Measurements from ENCODE around the gene TM4SF4. TPM values are rescaled to one million over a fixed set of nuclear protein-coding genes. Genes with fewer than 3 reads are reported as not detected.

TM4SF4 gene
- total RNA-seq, 1 experiment from 2014 or later = not detected

DNA sequence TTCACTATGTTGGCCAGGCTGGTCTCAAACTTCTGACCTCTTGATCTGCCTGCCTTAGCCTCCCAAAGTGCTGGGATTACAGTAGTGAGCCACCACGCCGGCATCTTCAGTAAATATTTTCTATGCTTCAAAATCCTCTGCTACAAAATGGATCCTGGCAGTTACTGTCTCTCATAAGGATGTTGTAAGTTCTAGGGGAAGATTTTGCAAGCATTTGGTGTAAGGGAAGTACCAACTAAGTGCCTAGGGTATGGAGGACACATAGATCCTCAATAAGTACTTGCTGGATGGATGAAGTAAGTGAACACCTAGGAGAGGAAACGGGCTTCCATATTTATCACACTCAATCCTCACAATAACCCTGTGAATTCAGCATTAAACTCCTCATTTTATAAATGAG lies 6.6 kb downstream of the TM4SF4 start:
- DNase-seq (ENCODE audit: low read depth) = no peak

DNA sequence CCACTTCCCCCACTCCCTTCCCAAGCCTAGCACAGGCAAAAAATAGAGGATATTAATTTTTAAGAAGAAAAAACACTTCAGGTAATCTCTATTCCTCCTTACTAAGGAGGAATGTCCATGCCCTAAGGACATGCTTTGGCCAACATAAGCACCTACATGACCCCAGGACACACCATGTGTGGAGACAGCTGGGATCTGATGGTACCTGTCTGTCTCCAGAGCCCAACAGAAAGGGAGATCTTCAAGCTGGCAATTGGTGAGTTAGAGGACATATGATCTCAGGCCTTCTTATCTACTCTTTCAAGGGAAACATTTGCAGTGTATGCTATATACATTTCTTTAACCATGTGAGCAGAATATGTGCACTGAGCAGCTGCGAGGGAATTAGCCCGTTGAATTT lies 7.0 kb downstream of the TM4SF4 start:
- DNase-seq (ENCODE audit: low read depth) = no peak

DNA sequence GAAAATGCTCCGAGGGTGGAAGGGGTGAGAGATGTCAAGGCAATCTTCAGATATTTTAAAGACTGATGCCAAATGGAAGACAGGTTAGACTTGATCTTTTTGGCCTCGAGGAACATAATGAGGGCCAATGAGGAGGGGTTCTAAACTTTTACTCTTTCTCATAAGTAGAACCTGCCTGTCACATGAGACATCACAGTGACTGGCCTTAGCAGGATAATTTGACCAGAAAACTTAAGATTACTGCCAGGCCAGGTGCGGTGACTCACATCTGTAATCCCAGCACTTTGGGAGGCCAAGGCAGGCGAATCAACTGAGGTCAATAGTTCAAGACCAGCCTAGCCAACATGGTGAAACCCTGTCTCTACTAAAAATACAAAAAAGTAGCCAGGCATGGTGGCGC lies 12.2 kb downstream of the TM4SF4 start:
- peak; percentile 36 for DNase-seq (ENCODE audit: low read depth)

DNA sequence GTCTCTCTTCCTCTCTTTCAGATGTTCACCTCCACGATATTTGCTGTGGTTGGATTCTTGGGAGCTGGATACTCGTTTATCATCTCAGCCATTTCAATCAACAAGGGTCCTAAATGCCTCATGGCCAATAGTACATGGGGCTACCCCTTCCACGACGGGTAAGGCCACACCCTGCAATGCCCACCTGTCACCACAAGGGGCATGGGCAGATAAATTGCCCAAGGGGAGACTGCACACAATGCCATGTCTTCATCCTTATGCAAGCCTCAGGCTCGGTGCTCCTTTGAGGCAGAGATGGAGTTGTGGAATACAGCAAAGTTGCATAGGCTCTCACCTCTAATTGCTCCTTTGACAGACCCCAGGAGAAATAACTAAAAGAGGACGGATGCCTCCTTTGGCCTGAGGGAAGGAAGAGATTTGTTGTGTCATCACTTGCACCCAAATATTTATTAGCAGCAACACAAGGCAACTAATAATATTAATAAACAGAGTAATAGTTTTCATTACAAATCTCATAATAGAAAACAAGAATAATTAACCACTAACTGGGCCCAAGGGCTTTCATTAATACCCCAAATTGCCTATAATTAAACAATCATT lies 13.2 kb downstream of the TM4SF4 start:
- DNase-seq (ENCODE audit: low read depth) = peak; percentile 42

DNA sequence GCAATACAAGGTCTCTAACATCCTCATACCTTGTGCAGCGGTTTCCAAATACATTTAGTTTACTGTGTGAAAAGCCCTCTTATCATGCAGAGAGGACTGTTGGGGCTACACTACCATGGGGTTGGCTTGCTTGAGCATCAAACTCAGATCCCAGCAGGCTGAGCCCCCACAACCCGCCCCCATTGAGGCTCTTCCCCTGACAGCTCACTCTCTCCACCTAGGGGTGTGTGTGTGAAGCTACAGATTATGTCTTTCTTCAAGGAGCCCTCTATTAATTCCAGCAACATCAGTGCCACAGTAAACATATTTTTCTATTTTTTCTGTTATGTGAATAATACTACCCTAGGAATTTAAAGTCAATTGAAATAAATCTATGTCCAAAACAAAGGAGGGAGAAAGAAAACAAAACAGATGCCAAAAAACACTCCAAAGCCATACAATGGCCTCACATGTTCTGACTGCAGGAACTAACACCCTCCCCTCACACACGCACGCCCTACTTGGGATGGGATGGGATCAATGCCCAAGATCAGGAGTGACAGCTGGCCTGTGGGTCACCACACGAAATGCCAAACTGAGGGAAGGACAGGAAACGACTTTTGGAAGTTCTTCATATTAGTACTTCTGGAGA lies 14.7 kb downstream of the TM4SF4 start:
- no peak for DNase-seq (ENCODE audit: low read depth)

DNA sequence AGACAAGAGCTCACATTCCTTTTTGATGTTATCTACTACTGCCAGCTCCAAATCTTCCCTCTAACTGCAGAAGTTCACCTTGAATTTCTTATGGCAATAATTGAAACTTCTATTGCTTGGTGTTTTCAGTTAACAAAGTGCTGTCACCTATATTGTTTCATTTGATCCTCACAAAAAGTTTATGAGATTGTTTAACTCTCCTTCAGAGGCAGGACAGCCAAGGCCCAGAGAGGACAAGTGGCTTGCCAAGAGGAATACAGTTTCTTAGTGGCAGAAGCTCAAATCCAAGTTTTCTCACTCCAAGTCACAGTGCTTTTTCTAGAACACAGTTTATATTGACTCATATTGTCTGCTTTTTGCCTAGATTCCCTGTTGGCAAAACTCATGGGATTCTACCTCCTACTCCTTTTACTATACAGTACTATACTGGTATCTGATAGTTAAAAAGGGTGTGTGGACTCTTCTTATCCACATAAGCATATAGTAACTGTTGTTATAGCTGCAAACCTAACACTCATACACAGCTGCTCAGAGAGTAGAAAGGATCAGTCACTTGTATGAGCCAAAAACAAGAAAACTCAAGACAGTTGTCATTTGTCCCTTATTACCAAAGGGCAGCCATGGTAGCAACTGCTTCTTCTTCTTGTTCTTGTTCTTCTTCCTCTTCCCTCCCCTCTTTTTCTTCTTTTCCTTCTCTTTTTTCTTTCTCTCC lies 15.9 kb downstream of the TM4SF4 start:
- no peak for DNase-seq (ENCODE audit: low read depth)

DNA sequence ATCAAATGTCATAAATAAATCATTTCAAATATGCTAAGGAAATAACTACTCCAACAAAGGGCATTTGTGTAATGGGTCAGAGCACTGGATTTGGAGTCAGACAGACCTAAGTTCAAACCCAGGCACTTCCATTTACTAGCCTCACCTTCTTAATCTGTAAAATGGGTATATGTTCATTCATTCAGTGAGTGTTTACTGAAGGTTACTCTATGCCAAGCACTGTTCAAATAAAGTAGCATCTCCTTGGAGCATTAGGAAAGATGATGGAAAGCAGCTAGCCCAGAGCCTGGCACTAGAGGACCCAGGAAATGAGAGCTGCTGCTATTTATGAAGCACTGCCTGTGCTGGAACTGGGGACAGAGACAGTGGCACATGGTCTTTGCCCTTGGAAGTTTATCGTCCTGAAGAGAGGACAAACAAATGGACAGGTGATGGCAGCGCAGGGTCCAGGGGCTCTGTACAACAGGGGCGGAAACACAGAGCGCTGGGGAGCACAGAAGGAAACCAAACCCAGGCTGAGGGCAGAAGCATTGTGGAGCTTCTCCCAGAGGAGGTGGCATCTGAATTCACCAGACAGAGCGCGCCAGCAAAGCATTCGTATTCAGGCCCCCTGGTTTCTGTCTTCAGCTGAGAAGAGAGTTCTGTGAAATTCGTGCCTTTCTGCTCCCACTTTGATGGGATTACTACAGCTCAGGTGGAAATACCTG lies 19.0 kb downstream of the TM4SF4 start:
- DNase-seq (ENCODE audit: low read depth) = no peak

DNA sequence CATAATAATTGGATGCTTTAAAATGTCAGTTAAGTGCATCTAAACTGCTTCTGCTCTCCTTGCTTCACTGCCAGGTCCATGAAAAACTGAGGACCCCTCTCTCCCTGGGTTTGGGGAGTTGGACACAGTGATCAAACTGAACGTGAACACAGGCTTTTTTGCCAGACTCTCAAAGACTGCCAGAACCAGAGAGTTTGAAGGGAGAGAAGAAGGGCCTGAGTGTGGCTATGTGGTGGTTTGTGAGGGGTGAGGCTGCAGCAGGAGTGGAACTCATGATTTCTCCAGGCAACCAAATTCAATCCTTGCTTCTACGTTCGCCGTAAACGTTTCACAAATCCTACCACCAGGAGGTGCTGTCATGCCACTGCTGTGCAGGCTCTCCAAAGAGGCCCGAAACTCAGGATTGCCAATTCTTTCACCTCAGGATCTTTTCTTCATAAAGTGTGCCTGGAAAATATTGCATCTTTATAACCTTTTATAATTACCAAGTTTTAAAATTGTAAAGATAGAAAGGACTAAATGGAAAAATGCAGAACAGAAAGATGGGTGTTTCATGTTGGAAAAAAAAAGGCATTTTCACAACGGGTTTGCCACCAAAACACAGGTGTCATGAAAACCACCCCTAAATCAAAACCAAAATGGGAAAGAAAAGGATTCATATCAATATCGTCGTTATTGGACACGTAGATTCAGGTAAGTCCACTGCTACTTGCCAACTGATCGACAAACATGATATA lies 19.7 kb downstream of the TM4SF4 start:
- DNase-seq (ENCODE audit: low read depth) = peak; percentile 67

DNA sequence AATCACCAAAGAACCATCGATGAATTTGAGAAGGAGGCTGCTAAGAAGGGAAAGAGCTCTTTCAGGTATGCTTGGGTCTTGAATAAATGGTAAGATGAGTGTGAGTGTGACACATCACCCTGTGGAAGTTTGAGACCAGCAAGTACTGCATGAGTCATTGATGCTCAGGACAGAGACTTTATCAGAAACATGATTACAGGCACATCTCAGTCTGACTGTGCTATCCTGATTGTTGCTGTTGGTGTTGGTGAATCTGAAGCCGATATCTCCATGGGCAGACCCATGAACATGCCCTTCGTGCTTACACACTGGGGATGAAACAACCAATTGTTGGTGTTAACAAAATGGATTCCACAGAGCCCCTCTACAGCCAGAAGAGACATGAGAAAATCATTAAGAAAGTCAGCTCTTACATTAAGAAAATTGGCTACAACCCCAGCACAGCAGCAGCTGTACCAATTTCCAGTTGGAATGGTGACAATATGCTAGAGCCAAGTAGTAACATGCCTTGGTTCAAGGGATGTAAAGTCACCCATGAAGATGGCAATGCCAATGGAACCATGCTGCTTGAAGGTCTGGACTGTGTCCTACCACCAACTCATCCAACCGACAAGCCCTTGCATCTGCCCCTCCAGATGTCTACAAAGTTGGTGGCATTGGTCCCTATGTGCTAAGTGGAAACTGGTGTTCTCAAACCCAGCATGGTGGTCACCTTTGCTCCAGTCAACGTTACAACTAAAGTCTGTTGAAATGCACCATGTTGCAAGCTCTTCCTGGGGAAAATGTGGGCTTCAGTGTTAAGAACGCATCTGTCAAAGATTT lies 20.5 kb downstream of the TM4SF4 start:
- peak; percentile 85 for DNase-seq (ENCODE audit: low read depth)

DNA sequence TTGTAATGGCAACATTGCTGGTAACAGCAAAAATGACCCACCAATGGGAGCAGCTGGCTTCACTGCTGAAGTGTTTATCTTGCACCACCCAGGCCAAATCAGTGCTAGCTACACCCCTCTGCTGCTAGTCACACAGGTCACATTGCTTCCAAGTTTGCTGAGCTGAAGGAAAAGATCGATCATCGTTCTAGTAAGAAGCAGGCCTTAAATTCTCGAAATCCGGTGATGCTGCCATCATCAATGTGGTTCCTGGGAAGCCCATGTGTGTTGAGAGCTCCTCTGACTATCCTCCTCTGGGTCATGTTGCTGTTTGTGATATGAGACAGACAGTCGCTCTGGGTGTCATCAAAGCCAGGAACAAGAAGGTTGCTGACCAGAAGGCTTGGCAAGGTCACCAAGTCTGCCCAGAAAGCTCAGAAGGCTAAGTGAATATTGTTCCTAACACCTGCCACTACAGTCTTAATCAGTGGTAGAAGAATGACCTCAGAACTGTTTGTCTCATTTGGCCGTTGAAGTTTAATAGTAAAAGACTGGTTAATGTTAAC lies 21.2 kb downstream of the TM4SF4 start:
- no peak for DNase-seq (ENCODE audit: low read depth)

DNA sequence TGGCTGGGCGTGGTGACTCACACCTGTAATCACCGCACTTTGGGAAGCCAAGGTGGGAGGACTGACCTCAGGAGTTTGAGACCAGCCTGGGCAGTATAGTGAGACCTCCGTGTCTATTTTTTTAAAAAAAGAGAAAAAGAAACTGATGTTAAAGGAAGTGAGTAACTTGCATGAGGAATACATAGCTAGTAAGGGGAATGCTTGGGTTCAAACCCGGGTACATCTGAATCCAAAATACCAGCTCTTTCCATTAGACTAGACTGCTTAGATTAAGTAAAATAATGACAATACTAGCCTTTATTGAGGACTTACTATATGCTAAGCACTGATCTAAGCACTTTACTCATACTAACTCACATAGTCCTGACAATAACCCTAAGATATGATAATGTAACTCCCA lies 22.4 kb downstream of the TM4SF4 start:
- DNase-seq (ENCODE audit: low read depth) = no peak

DNA sequence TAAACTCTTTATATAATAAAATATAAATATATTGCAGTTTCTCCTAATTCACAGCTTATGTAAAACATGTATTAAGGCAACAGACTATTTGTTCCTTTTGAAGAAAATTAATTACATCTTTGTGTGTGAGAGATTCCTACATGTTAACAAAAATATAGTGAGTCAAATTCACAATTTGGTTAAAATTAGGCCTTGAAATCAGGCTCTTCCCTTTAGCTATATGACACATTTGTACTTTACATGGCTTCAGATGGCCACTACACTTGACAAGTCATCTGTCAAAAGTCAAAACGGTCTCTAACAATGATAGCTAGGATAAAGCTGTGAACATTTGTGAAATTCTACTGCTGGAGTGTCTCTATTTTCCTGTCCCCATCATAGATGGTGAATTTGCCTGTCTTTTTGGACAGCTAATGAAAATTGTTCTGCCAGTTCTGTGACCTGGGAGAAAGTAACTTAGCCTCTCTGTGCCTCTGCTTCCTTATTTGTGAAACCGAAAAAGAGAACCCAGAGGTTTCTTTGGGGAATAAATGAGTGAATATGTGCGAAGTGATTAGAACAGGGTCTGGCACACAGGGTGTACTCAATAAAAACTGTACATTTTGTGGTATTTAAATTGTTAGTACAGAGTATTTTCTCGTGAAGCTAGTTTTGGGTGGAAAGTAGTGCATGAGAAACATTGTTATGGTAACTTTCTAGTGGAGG lies 23.6 kb downstream of the TM4SF4 start:
- DNase-seq (ENCODE audit: low read depth) = no peak

DNA sequence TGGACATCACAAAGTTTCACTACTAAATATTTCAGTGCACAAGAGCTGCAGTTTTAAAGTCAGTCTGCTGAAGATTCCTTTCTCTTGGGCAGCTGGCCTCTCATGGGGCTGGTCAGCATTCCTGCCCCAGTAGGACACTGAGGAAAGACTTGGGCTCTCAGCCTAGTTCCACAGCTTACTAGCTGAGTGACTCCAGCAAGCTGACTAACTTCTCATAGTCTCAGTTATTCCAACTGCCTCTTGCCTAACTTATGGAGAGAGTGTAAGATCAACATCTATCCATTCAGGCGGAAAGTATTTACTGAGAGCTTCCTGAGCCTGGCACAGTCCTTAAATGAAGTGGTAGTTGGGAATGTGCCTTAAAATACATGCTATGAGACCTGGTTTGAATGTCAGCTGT lies 27.0 kb downstream of the TM4SF4 start:
- DNase-seq (ENCODE audit: low read depth) = no peak

DNA sequence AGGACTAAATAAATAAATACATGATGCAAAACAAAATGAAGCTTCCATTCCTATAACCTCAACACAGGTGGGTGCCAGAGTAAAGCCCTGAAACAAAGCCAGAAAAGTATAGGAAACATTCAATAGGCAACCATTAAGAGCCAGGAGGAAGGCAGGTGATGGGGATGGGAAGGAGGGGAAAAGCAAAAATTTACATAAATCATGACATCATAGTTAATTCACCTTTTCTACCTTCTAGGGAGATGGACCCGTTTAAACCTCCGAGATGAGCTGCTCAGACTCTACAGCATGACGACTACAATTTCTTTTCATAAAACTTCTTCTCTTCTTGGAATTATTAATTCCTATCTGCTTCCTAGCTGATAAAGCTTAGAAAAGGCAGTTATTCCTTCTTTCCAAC lies 27.9 kb downstream of the TM4SF4 start:
- no peak for DNase-seq (ENCODE audit: low read depth)

DNA sequence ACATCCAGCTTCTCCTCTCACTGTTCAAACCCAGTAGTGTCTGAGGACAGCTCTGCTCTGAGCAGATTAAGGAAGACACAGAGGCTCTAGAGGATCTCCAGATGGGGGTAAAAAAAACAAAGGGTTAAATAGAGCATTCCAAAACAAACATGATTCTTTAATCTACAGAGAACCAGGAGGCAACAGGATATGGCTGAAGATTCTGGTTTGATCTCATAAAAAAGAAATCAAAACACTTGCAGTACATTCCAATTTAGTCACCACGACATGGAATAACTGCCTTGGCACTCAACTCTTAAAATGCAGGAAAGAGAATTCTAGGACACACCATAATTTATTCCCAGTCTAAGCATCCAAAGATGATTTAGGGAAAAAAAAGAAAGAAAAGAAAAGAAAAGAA lies 32.0 kb downstream of the TM4SF4 start:
- DNase-seq (ENCODE audit: low read depth) = peak; percentile 76

DNA sequence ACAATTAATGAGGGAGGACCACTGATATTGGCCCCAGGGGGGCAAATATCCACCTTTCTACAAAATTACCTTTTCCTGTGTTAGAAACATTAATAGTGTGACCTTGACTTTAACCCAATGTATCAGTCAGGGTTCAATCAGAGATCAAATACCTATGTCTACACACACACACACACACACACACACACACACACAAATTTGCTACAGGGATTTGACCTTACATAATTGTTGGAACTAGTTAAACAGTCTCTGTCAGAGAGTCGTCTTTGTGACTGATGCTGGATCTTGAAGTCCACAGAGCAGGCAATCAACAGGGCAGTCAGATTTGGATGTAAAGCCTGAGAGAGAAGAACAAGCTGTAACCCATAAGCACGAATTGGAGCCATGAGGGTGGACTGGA lies 32.5 kb downstream of the TM4SF4 start:
- DNase-seq (ENCODE audit: low read depth) = no peak

DNA sequence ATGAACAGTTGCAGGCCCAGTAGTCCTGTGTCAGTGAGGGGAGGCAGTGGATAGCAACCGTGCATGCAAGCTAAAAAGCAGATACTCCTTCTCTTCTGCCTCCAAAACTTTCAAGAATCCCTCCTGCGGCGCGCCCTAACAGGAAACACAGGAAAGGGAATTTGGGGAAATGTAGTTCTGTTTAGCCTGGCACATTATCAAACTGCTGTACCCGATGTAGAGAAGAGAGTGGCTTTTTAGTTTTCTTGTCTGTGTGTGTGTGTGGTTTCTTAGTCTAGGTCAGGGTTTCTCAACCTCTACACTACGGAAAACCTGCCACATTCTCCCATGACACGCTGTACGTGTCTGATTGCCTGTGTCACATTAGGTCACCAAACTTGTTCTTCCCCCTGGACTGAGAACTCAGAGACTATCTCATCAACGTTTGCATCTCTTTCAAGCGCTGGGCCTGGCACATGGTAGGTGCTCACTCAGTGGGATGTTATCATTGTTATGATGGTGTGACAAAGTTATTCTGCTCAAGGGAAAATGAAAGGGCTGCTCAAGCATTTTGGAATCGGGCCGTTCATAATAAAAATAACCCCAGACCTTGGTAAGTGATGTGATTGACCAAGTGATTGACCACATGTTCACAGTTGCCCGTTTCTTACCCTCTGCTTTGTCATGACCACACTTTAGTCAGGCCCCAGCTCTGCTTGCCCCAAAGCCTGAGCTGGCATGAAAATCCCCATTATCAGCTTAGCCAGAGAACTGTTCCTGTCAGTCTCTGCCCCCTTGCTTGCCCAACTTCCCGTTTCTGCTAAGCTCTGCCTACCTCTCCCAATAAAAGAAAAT lies 33.2 kb downstream of the TM4SF4 start:
- DNase-seq (ENCODE audit: low read depth) = peak; percentile 70

DNA sequence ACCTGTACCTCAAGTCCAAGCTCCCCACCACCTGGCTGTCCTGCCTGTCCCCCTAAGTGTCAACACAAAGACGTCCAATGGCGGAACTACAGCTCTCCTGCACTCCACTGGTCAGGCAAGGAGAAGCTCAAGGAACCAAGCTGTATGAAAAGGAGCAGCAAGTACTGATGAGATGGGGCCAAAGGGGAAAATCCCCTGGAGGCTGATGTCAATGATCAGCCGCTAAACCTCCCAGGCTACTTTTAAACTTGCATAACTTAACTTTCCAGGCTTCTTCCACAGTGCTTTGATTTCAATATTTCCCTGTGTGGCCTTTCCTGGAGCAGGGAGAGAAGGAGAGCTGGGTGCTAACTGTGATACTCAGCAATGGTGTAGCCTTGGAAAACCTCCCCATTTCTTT lies 35.0 kb downstream of the TM4SF4 start:
- no peak for DNase-seq (ENCODE audit: low read depth)

DNA sequence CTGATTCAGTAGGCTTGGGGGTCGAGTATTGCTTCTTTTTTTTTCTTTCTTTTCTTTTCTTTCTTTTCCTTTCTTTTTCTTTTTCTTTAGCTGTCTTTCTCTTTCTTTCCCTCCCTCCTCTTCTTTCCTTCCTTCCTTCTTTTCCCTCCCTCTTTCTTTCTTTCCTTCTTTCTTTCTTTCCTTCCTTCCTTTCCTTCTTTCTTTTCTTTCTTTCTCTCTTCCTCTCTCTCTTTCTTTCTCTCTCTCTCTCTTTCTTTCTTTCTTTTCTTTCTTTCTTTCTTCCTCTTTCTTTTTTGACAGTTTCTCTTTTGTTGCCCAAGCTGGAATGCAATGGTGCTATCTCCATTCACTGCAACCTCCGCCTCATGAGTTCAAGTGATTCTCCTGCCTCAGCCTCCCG lies 36.0 kb downstream of the TM4SF4 start:
- no peak for DNase-seq (ENCODE audit: low read depth)
